Measurements from ENCODE around the gene KCNQ5.

Gene KCNQ5

DNA sequence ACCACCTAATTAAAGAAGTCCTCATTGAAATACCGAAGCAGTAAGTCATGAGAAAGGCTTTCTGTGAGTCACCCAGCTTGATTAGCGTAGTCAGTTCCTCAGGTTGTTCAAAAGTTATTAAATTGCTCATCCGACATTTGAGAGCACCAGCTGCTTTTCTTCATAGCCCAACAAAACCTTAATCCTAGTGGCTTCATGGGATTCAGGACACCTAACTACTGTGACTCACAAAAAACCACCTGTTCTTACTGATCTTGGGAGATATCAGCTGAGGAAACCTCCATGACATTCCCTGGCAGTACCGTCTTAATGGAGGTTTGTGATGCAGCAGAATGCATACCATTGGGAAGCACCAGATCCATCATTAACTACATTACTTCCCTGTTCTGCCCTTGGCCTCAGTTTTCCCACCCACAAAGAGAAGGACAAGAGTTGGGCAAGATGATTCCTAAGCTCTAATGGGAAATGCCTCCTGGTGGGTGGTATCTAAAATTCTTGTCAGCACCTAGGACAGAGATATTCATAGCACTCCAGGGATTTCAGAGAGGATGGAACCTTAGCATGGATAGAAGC lies 499.6 kb downstream of the KCNQ5 start:
- Histone ChIP-seq H3K23ac (ENCODE audit: low read length) (no peak overlapping the region), H3K27ac (ENCODE audit: low read depth, low read length) (no peak overlapping the region), H4K91ac (ENCODE audit: low read depth, low read length) (no peak overlapping the region), H3K9me3 (ENCODE audit: insufficient read depth, low read depth, low read length) (no peaks in the 10 kb centered on the region), H3K18ac (ENCODE audit: low read length) (no peak overlapping the region), H3K79me2 (ENCODE audit: control insufficient read depth, insufficient read depth, low read length, poor library complexity) (no peaks in the 10 kb centered on the region), H3K14ac (ENCODE audit: low read length) (no peak overlapping the region), H3K4ac (ENCODE audit: low read depth, low read length) (no peak overlapping the region), H4K8ac (ENCODE audit: low read depth, low read length) (no peak overlapping the region), H2BK120ac (ENCODE audit: insufficient read depth, low read length, poor library complexity) (no peak overlapping the region), H3K4me1 (ENCODE audit: control insufficient read depth in 1 of 2, insufficient read depth in 2 of 2, low read length in 2 of 2) (no peaks in the 10 kb centered on the region), H4K12ac (ENCODE audit: low read depth, low read length) (no peak overlapping the region), H2BK5ac (ENCODE audit: low read depth, low read length, poor library complexity) (no peak overlapping the region), H3K79me1 (ENCODE audit: low read length) (no peaks in the 10 kb centered on the region), H2AFZ (ENCODE audit: insufficient read depth, low read length, poor library complexity) (no peak overlapping the region), H2AK5ac (ENCODE audit: low read length) (no peak overlapping the region), H3K4me3 (ENCODE audit: low read depth, low read length) (no peak overlapping the region), H3K27me3 (ENCODE audit: insufficient read depth, low read length) (no peaks in the 10 kb centered on the region), H3K4me2 (ENCODE audit: low read length) (no peak overlapping the region), H2BK12ac (ENCODE audit: low read length) (no peak overlapping the region), H3K36me3 (ENCODE audit: control insufficient read depth in 1 of 2, insufficient read depth in 2 of 2, low read length in 2 of 2) (no peaks in the 10 kb centered on the region), H3K9ac (ENCODE audit: low read length) (no peak overlapping the region)
- no CpG with 5 or more reads among the region's 4 CpGs for WGBS (ENCODE audit: extremely low coverage, insufficient coverage, insufficient read length)
- peak; percentile 41 to 49 for DNase-seq

DNA sequence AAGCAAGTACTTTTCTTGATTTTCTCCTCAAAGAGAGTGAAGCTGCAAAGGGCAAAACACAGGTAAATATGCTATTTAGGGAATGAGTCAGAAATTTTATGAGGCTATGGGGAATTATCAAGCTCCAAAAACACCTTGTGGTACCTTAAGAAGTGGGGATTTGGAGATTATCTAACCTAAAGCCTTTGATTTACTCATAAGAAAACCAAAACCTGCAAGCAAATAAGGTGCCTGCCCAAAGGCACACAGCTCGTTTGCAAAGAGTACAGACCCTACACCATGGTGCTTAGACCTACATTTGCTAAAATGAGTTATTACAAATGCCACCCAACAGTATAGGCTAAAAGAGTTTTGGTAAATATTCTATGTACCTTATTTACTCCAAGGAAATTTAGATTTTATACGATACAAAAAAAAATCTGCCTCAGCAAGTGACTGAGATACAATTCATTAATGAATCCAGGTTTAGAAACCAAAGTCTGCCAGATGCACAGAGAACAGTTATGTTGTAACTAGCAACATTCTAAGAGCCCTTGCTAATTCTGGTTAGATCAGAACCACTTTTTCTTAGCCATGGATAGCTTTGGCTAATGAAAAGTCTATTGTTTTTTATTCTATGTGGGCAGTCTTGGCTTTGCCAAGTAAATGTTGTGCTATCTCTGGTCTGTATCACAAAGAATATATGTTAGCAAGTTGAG lies 501.9 kb downstream of the KCNQ5 start:
- Histone ChIP-seq H3K27me3 (ENCODE audit: insufficient read depth, low read length) (no peaks in the 10 kb centered on the region), H3K14ac (ENCODE audit: low read length) (no peak overlapping the region), H3K18ac (ENCODE audit: low read length) (no peak overlapping the region), H3K79me1 (ENCODE audit: low read length) (no peaks in the 10 kb centered on the region), H4K12ac (ENCODE audit: low read depth, low read length) (no peak overlapping the region), H2BK5ac (ENCODE audit: low read depth, low read length, poor library complexity) (no peak overlapping the region), H2BK120ac (ENCODE audit: insufficient read depth, low read length, poor library complexity) (no peak overlapping the region), H3K4ac (ENCODE audit: low read depth, low read length) (no peak overlapping the region), H2AK5ac (ENCODE audit: low read length) (no peak overlapping the region), H3K4me1 (ENCODE audit: control insufficient read depth in 1 of 2, insufficient read depth in 2 of 2, low read length in 2 of 2) (no peaks in the 10 kb centered on the region), H3K27ac (ENCODE audit: low read depth, low read length) (no peak overlapping the region), H2BK12ac (ENCODE audit: low read length) (no peak overlapping the region), H2AFZ (ENCODE audit: insufficient read depth, low read length, poor library complexity) (no peak overlapping the region), H3K4me3 (ENCODE audit: low read depth, low read length) (no peak overlapping the region), H4K8ac (ENCODE audit: low read depth, low read length) (no peak overlapping the region), H3K23ac (ENCODE audit: low read length) (no peak overlapping the region), H3K9me3 (ENCODE audit: insufficient read depth, low read depth, low read length) (no peaks in the 10 kb centered on the region), H3K9ac (ENCODE audit: low read length) (no peak overlapping the region), H3K4me2 (ENCODE audit: low read length) (no peak overlapping the region), H3K36me3 (ENCODE audit: control insufficient read depth in 1 of 2, insufficient read depth in 2 of 2, low read length in 2 of 2) (no peaks in the 10 kb centered on the region), H3K79me2 (ENCODE audit: control insufficient read depth, insufficient read depth, low read length, poor library complexity) (no peaks in the 10 kb centered on the region), H4K91ac (ENCODE audit: low read depth, low read length) (no peak overlapping the region)
- no peak for DNase-seq
- no CpG with 5 or more reads among the region's 2 CpGs for WGBS (ENCODE audit: extremely low coverage, insufficient coverage, insufficient read length)

DNA sequence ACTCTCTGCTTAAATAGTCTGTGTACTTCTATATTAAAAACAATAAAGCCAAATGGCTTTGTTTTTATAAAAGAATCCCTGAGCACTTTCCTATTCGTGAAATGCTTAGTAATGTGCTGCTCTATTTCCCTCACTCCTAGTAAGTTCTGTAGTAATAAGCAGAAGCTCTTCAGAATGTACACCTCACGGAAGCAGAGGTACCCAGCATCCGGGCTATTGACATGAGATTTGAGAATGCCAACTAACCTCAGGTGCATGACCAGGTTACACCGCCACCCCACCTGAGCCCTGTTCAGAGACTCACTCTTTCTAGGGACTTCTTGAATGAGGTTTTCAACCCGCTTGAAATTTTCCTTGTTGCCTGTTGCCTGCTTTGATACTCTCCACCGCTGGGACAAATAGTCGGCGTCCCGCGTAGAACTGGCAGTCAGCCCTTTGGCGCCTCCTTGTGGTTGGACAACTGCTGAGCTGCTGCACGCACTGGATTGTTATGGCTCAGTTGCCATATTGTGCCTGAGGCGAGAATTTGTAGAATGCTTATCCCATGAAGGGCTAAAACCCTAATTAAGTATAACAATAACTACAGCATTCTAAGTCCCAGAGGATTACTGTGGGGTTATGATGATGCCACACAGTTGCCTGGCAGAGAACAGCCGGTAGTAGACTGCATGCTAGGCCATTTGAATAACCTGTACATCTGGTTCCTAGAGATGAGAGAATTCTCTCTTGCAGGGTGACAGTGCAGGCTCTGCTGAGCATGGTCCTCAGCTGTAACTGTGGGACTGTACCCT lies 508.0 kb downstream of the KCNQ5 start:
- Histone ChIP-seq H2BK12ac (ENCODE audit: low read length) (no peak overlapping the region), H3K79me2 (ENCODE audit: control insufficient read depth, insufficient read depth, low read length, poor library complexity) (no peaks in the 10 kb centered on the region), H3K27ac (ENCODE audit: low read depth, low read length) (no peak overlapping the region), H4K8ac (ENCODE audit: low read depth, low read length) (no peak overlapping the region), H2AFZ (ENCODE audit: insufficient read depth, low read length, poor library complexity) (no peak overlapping the region), H3K79me1 (ENCODE audit: low read length) (no peaks in the 10 kb centered on the region), H3K27me3 (ENCODE audit: insufficient read depth, low read length) (no peaks in the 10 kb centered on the region), H3K18ac (ENCODE audit: low read length) (no peak overlapping the region), H4K91ac (ENCODE audit: low read depth, low read length) (no peak overlapping the region), H3K4me1 (ENCODE audit: control insufficient read depth in 1 of 2, insufficient read depth in 2 of 2, low read length in 2 of 2) (peaks cover 0 to 2% of the 10 kb centered on the region in 2 experiments), H3K4ac (ENCODE audit: low read depth, low read length) (no peak overlapping the region), H3K4me2 (ENCODE audit: low read length) (no peak overlapping the region), H3K23ac (ENCODE audit: low read length) (no peak overlapping the region), H4K12ac (ENCODE audit: low read depth, low read length) (no peak overlapping the region), H3K4me3 (ENCODE audit: low read depth, low read length) (no peak overlapping the region), H2BK120ac (ENCODE audit: insufficient read depth, low read length, poor library complexity) (no peak overlapping the region), H3K14ac (ENCODE audit: low read length) (no peak overlapping the region), H2BK5ac (ENCODE audit: low read depth, low read length, poor library complexity) (no peak overlapping the region), H3K9ac (ENCODE audit: low read length) (no peak overlapping the region), H2AK5ac (ENCODE audit: low read length) (no peak overlapping the region), H3K9me3 (ENCODE audit: insufficient read depth, low read depth, low read length) (no peaks in the 10 kb centered on the region), H3K36me3 (ENCODE audit: control insufficient read depth in 1 of 2, insufficient read depth in 2 of 2, low read length in 2 of 2) (no peaks in the 10 kb centered on the region)
- peak; percentile 94 to 98 for DNase-seq
- WGBS (ENCODE audit: extremely low coverage, insufficient coverage, insufficient read length), result no CpG with 5 or more reads among the region's 14 CpGs

DNA sequence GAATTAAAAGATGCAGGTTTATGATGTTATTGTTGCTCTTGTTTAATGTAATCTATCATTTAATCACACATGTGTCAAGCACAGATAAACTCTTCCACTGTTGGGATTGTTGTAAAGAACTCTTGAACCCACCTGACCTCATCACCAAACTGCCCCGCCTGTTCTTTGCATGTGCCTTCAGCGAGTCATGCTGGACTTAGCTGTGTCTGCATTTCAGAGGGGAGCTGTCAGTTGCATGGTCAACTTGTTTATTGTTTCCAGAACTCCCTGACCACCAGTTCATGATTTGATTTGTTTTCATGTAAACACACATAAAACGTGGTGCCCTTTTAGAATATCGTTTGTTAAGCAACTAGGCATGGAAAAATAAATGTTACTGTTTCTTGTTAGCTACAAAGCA lies 509.8 kb downstream of the KCNQ5 start:
- no peak overlapping the region for H3K4ac ChIP-seq (ENCODE audit: low read depth, low read length)
- no peak overlapping the region for H3K14ac ChIP-seq (ENCODE audit: low read length)
- no peak overlapping the region for H2BK12ac ChIP-seq (ENCODE audit: low read length)
- H3K4me3 ChIP-seq (ENCODE audit: low read depth, low read length), result no peak overlapping the region
- no peaks in the 10 kb centered on the region for H3K36me3 ChIP-seq (ENCODE audit: control insufficient read depth in 1 of 2, insufficient read depth in 2 of 2, low read length in 2 of 2)
- no peak overlapping the region for H4K8ac ChIP-seq (ENCODE audit: low read depth, low read length)
- H2AK5ac ChIP-seq (ENCODE audit: low read length), result no peak overlapping the region
- no peak overlapping the region for H4K12ac ChIP-seq (ENCODE audit: low read depth, low read length)
- no peaks in the 10 kb centered on the region for H3K79me2 ChIP-seq (ENCODE audit: control insufficient read depth, insufficient read depth, low read length, poor library complexity)
- H3K18ac ChIP-seq (ENCODE audit: low read length), result no peak overlapping the region
- H2BK5ac ChIP-seq (ENCODE audit: low read depth, low read length, poor library complexity), result no peak overlapping the region
- no peak overlapping the region for H3K23ac ChIP-seq (ENCODE audit: low read length)
- no peak for DNase-seq
- no peak overlapping the region for H3K9ac ChIP-seq (ENCODE audit: low read length)
- H2AFZ ChIP-seq (ENCODE audit: insufficient read depth, low read length, poor library complexity), result no peak overlapping the region
- H3K4me2 ChIP-seq (ENCODE audit: low read length), result no peak overlapping the region
- WGBS (ENCODE audit: extremely low coverage, insufficient coverage, insufficient read length), result no CpG with 5 or more reads among the region's 4 CpGs
- no peaks in the 10 kb centered on the region for H3K9me3 ChIP-seq (ENCODE audit: insufficient read depth, low read depth, low read length)
- no peak overlapping the region for H4K91ac ChIP-seq (ENCODE audit: low read depth, low read length)
- H3K27ac ChIP-seq (ENCODE audit: low read depth, low read length), result no peak overlapping the region
- no peaks in the 10 kb centered on the region for H3K27me3 ChIP-seq (ENCODE audit: insufficient read depth, low read length)
- peaks cover 0 to 2% of the 10 kb centered on the region in 2 experiments for H3K4me1 ChIP-seq (ENCODE audit: control insufficient read depth in 1 of 2, insufficient read depth in 2 of 2, low read length in 2 of 2)
- H3K79me1 ChIP-seq (ENCODE audit: low read length), result no peaks in the 10 kb centered on the region
- H2BK120ac ChIP-seq (ENCODE audit: insufficient read depth, low read length, poor library complexity), result no peak overlapping the region
